ENCODE results near the gene TEX26.
"Not testable (repeated sequence)": the region's sequence is repeated elsewhere in the genome, so short reads cannot be mapped to it uniquely, and the experiment has no call there.

The TEX26 gene

DNA sequence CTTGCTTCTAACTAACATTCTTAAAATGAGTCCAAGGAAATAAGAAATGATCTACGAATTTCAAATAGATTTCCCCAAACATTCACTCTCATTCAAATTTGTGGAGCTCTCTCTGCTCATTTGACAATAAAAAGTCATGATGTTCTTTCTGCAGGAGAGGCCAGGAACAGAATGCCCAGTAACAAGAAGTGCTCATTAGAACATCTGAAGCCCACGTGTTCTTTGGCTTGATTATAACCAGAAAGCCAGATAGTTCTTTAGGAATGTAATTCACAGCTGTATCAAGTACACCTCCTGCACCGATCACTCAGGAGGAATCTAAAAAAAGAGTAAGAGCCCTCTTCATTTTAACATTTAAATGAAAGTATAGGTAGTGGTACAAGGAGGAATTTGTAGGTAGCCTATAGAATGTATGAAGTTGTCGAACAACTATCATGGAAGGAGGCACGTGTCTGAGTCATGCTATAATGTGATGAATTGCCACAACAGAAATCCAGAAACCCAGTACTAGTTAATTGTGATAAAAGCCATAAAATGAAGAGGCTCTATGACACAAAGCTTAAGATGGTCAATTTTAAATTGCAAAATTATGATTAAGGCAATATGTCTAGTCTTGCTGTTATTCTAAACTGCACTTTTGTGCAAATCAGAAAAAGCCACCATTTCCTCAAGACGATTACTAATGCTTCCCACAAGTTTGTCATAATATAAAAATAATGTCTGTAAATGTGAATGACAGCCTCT is 13.6 kb upstream of the TEX26 start:
- no peak for DNase-seq (ENCODE audit: low read depth in 2 of 2)

DNA sequence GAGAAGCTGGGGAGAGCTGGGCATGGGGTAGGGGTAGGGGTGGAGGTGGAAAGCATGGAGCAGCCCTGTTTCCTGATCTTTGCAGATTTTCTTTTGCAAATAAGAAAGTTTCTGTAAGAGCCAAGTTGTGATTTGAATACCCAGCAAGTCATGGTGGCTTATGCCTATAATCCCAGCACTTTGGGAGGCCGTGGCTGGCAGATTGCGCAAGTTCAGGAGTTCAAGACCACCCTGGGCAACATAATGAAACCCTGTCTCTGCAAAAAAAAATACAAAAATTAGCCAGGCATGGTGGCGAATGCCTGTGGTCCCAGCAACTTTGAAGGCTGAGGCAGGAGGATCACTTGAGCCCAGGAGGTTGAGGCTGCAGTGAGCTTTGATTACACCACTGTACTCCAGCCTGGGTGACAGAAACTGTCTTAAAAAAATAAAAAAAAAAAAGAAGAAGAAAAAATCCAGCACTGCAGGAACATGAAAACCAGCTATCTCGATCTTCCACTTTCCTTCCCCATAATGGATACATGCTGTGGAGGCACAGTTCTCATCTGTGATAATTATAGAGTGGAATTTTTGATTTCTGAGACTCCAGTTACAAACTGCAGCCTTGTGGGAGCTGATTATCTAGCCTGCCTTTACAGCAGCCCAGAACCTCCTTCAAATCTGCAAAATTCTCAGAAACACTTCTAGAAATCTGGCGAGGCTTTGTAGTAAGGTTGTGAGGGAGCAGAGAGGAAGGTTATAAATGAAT is 12.1 kb upstream of the TEX26 start:
- DNase-seq (ENCODE audit: low read depth in 2 of 2), result no peak

DNA sequence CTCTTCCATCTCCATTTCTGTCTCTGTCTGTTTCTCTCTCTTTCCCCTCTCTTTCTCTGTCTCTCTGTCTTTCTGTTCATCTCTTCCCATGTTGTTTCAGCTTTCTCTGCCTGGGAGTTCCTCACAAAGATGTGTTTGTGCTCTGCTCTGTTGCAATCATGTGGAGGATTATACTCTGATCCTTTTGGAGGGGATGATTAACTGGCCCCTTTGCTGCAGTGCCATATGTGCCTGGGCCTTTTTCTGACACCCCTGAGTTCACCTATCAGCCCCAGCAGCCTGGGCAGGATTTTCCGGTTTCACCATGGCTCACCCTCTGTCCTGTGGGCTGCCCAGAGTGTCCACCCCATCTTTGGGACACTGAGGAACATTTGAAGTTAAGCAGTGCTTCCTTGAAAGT is 9.0 kb upstream of the TEX26 start:
- DNase-seq (ENCODE audit: low read depth in 2 of 2), result no peak

DNA sequence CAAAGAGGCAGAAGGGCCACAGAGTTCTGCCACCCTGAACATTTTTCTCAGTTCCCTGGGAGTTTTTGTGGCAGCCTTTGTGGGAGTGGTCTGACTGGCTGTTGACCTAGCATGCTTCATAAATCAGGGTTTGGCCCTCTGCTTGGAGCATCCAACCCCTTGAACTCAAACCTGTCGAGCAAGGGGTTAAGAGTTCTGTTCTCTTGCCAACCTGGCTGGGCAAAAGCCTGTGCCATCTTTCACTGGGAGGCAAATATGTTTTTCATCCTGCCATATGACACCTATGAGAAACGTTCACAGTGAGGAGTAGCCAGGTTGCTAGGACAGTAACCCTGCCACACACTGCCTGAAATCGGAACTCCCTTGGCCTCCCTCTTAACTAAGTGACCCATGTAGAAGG is 7.7 kb upstream of the TEX26 start:
- DNase-seq (ENCODE audit: low read depth in 2 of 2), result no peak

DNA sequence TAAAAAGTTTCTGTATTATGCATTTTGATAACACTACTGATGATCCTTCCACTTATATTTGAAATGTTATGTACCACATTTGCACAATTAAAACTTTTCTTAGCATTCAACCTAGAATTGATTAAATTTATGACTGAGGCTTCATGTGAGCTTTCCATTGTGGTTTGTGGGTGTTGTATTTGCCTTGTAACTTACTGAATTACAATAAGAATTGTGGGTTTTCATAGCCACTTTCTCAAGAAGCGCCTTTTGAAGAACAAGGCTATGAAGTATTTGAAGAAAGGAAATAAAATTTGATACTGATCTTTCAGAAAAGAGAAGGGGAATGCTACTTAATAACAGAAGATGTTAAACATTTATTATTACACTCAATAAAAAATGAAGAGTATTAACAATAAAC is 7.0 kb upstream of the TEX26 start:
- no peak for DNase-seq (ENCODE audit: low read depth in 2 of 2)

DNA sequence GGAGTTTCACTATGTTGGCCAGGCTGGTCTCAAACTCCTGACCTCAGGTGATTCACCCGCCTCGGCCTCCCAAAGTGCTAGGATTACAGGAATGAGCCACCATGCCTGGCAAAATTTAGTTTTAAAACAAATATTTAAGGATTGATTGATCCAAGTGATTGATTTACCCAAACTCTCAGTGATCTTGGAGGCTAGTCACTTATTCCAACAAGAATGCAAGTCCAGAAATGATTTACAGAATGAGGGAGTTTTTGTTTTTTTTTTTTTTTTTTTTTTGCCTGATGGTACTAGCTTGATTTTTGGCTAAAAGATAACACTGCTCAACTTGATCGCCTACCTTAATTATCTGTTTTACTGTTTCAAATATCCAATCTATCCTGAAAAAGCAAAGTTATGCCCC is 5.7 kb upstream of the TEX26 start:
- no peak for DNase-seq (ENCODE audit: low read depth in 2 of 2)

DNA sequence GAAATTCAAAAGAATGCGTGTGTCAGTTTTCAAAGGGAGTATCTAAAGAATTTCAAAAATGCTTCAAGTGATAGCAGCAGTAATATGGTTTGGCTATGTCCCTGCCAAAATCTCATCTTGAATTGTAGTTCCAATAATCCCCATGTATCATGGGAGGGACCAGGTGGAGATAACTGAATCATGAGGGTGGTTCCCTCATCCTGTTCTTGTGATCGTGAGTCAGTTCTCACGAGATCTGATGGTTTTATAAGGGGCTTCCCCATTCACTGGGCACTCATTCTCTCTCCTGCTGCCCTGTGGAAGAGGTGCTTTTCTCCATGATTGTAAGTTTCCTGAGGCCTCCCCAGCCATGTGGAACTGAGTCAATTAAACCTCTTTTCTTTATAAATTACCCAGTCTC is 5.3 kb upstream of the TEX26 start:
- DNase-seq (ENCODE audit: low read depth in 2 of 2), result not testable (repeated sequence)

DNA sequence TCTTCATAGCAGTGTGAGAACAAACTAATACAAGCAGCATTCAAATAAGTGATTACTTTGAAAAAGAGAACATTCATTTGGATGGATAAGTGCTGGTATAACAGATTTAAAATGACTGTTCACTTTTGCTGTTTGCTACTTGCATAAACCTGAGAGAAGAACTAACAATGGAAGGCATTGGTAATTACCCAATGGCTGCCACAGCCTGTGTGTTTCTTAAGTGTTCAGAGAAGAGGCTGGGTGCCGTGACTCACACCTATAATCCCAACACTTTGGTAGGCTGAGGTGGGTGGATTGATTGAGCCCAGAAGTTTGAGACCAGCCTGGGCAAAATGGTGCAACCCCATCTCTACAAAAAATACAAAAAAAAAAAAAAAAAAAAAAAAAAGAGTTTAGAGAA is 4.9 kb upstream of the TEX26 start:
- no peak for DNase-seq (ENCODE audit: low read depth in 2 of 2)

DNA sequence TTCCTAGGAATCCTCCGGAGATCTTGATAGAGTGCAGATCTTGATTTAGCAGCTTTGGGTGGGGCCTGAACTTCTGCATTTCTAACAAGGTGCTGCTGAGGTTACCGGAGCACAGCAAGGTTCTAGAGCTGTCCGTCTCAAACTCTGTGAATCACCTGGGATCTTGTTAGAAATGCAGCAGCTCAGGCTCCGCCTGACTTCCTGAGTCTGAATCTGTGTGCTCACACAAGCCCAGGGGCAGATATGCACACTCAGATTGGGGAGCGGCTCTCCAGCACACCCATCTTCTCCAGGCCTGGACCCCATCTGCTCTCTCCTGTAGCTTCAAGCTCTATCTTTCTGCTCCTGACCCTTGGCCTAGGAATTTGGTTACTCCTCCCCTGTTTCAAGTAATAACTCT is 3.5 kb upstream of the TEX26 start:
- DNase-seq (ENCODE audit: low read depth in 2 of 2), result no peak

DNA sequence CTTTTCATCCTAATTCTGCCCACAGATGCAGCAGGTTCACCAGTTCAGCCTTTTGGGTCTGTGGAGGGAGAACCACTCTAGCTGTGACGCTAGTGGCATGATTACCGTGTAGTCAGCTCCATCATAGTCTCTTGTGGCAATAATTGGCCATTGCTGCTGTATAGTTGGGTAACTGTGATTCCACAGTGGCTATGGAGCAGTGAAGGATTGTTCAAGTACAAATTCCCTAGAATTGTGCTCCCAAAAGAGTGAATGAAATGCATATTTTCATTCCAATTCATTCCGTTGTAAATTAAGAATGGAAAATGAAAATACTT is 856 bp downstream of the TEX26 start:
- no peak for DNase-seq (ENCODE audit: low read depth in 2 of 2)

DNA sequence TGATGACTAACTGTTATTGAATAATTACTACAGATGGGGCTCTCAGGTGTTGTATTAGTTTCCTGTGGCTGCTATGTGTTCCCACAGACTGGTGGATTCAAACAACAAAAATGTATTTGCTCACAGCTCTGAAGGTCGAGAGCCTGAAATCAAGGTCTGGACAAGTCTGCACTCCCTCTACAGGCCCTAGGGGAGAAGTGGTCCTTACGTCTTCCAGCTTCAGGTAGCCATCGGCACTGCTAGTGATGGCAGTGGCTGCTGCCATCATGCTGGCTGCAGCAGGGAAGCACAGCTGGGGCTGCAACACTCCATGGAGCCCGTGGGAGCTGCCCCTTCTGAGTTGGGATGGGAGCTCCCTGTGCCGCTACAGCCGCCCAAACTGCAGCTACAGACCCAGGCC is 1.9 kb downstream of the TEX26 start:
- no peak for DNase-seq (ENCODE audit: low read depth in 2 of 2)

DNA sequence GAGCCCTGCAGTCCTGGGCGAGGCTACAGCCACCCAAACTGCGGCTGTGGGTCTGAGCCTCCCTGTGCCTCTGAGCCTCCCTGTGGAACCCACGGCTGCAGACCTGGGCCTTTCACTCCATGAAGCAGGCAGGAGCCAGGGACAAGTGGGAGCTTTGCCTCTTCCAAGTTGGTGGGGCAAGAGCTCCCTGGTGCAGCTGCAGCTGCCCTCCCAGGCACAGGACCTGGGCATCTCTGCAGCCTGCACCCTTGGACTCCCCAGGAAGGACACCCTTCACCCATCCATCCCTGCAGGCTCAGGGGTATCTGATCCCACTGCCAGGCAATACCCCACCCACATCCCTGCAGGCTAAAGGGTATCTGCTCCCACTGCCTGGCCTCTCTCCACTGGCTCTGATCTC is 2.3 kb downstream of the TEX26 start:
- DNase-seq (ENCODE audit: low read depth in 2 of 2), result no peak

DNA sequence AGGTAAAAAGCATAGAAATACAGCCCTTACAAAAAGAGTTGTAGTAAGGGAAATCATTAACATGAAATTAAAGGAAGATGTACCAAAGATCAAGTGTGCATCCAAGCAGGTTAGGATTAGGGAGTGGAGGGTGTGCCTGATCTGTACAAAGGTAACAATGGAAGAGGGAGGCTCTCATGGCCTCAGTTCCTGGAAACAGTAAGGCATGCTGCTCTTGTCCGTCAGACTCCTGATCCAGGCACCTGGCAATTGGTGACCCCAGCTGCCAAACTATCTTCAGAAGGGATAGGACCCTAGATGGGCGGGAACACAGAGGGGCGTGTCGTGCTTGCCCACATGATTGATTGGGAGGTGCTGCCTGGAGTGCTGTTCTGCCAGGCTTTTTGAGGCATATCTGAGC is 4.5 kb downstream of the TEX26 start:
- DNase-seq (ENCODE audit: low read depth in 2 of 2), result no peak

DNA sequence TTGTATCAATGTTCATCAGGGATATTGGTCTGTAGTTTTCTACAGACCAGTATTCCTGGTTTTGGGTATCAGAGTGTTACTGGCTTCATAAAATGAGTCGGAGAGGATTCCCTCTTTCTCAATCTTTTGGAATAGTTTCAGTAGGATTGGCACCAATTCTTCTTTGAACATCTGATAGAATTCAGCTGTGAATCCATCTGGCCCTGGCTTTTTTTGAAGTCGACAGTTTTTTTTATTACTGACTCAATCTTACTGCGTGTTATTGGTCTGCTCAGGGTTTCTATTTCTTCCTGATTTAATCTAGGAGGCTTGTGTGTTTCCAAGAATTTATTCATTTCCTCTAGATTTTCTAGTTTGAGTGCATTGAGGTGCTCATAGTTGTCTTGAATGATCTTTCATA is 11.4 kb downstream of the TEX26 start:
- no peak for DNase-seq (ENCODE audit: low read depth in 2 of 2)

DNA sequence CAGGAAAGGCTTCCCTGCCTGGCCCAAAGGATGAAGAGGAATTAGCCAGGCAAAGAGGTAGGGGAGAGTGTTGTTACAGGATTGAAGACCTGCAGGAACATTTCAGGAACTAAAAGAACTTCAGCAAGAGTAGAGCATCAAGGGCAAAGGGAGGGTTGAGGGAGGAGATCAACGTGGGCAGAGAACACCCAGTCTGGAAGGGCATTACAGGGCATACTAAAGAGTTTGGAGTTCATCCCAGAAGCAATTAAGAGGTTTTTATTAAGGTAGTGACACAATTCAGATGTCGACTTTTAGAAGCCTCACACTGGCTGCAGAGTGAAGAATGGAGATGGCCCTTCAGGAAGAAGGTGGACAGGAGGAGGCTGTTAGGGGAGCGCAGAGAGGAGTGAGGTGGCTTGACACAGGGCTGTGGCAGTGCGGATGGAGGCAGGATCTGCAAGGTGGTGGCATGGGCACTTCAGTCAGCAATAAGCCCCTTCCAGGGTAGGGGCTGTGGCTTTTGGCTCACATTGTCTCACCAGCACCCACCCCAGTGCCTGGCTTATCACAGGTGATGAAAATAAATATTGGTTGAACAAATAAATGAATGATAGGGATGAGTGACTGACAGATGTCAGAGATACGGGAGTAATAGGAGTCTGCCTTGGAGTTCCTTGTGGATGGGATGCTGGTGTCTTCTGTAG is 24.9 kb downstream of the TEX26 start:
- no peak for DNase-seq (ENCODE audit: low read depth in 2 of 2)

DNA sequence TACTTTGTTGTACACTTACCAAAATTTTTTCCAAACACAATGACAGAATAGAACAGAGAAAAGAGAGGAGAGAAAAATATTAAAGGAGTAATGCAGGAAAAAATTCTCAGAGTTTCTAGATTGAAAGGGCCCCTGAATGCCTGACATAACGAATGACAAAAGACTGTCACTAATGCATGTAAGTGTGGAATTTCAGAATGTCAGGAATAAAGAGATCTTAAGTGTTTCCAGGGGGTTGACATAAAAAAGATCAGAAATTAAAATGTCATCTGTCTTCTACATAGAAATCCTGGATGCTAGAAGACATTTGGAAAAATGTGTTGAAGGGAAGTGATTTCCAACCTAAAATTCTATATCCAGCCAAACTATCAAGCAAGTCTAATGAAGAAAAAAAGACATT is 27.2 kb downstream of the TEX26 start:
- DNase-seq (ENCODE audit: low read depth in 2 of 2), result no peak

DNA sequence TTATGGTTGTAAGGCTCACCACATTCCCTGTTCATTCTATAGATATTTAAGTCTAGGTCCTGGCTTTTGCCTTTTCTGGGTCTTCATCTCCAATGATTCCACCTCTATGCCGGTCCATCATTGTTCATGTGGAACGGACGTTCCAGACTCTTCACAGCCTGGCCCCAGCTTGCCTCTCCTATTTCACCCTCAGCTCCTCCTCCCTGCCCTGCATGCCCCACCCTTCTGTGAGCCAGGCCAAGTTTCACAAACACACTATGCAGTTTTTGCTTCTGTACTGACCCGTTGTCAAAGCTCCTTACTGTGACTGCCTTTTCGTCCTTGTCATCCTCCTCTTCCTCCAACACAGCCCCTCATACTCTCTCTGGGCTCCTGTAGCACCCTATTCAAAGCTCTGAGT is 31.3 kb downstream of the TEX26 start:
- DNase-seq (ENCODE audit: low read depth in 2 of 2), result no peak

DNA sequence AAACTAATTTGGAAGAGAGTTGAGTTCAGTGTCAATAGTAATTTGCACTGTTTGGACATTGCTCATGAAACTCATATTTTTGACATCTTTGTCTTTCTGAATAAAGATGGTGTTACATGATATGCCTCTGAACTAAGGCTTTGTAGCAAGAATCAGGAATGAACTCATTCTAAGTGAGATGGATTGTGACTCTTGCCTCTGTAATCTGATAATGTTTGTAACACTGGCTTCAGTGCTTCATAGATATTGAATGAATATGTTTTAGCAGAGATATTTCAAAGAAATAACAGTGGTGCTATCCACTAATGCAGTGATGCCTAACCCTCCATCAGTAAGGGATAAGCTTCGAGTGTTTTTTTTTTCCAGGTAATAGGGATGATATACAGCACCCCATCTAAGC is 32.9 kb downstream of the TEX26 start:
- no peak for DNase-seq (ENCODE audit: low read depth in 2 of 2)

DNA sequence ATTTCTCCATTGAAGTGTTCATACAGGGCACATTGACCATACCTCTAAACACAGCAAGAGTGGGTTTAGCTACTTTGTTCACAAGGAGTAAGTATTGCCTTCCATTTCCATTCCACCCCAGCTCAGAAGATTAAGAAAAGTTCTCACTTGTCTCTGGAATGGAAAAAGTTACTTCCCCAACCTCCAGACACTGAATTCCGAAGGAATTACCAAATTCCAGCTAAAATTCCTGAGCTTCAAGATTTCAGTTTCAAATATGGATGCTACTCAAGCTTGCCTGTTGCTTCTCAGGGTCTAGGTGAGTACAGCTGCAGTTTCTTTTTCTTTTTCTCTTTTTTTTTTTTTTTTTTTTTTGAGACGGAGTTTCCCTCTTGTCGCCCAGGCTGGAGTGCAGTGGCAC is 33.6 kb downstream of the TEX26 start:
- no peak for DNase-seq (ENCODE audit: low read depth in 2 of 2)

DNA sequence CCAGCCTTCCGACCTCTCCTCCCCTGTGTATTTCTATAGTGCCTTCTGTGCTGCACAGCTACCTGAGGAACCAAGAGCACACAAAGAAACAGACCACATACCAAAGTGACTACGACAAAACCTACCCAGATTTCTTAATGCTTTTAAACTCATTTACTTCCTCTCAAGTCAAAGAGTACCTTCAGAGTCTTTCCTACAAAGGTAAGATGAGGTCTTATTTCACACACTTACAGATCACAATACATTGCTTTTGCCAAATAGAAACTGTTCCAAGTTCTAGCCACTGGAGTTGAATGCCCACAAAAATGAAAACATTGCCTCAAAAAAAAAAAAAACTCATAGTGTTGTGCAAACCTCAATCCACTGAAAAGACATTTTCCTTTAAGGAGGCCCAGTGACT is 36.4 kb downstream of the TEX26 start:
- no peak for DNase-seq (ENCODE audit: low read depth in 2 of 2)

DNA sequence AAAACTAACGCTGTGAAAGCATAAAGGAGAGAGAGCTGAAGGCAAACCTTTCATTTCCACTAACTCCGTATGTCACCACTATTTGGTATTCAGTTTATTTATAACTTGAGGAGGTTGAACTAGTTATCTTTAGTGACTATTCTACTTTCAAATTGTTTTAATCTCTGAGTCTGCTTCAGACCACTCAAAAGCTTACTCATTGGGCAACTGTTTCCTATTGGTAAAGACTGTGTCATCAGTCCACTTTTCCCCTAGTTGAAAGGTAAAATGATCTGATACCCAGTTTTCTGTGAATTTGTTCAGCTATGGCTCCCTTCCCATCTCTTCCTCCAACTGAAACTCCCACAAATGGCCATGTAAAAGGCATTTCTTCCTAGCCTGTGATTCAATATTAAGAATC is 39.1 kb downstream of the TEX26 start:
- no peak for DNase-seq (ENCODE audit: low read depth in 2 of 2)

DNA sequence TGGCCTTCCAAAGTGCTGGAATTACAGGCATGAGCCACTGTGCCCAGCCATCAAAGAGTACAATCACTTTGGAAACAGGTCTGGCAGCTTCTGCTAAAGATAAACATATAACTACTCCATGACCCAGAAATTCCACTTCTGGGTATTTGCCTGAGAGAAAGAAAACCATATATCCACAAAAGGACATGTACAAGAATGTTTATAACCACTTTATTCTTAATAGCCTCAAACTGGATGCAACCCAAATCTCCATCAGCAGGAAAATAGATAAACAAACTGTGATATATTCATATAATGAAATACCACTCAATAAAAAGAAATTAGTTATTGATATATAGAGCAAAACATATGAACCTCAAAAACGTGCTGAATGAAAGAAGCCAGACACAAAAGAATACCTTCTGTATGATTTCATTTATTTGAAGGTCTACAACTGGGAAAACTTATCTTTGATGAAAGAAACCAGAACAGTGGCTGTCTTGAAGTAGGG is 40.5 kb downstream of the TEX26 start:
- DNase-seq (ENCODE audit: low read depth in 2 of 2), result no peak

DNA sequence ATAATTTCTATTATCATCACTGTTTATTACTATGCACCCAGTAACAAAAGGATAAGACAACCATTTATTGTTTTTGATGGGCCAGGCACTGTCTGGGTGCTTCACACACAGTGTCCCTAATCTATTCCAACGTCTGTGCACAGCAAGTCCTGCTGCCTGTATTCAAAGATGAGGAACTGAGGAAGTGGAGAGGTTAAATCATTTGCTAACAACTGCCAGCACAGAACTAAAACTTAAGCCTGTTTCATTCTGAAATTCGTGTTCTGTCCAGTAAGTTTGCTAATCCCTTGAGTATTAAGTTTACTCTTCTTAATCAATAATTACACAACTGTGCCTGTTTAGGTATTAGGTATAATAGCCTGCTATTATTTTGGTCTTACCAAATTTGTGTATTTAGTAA is 41.9 kb downstream of the TEX26 start:
- no peak for DNase-seq (ENCODE audit: low read depth in 2 of 2)
